ENCODE data around the gene C1QTNF5.

The C1QTNF5 gene

GRCh38 chr11:119342023-119342300, 1.3 kb upstream of the C1QTNF5 start:
- Histone ChIP-seq H2BK5ac (ENCODE audit: low read length) (peak overlapping the region; percentile 45), H2BK12ac (ENCODE audit: low read length) (no peak overlapping the region), H3K18ac (ENCODE audit: low read length) (peak overlapping the region; percentile 77), H3K79me1 (ENCODE audit: low read depth, low read length) (peaks cover 2% of the 10 kb centered on the region), H4K91ac (ENCODE audit: low read depth, low read length, poor library complexity) (no peak overlapping the region), H3K14ac (ENCODE audit: low read length) (peak overlapping the region; percentile 63), H3K4me1 (ENCODE audit: control insufficient read depth in 2 of 2, insufficient read depth in 1 of 2, low read depth in 1 of 2, low read length in 2 of 2) (peaks cover 22 to 33% of the 10 kb centered on the region in 2 donors), H3K9ac (ENCODE audit: low read depth, low read length, poor library complexity) (no peak overlapping the region), H3K9me3 (replicated peaks in 1 of 2; ENCODE audit: control insufficient read depth in 2 of 2, insufficient read depth in 1 of 2, low read depth in 1 of 2, low read length in 2 of 2) (no peaks in the 10 kb centered on the region), H3K27me3 (ENCODE audit: control insufficient read depth in 3 of 3, insufficient read depth in 3 of 3, low read depth in 1 of 3, low read length in 3 of 3) (peaks cover 6 to 64% (median 35%) of the 10 kb centered on the region in 3 experiments), H2BK120ac (ENCODE audit: low read depth, low read length) (no peak overlapping the region), H3K4me2 (ENCODE audit: insufficient read depth, low read length, poor library complexity, severe bottlenecking) (no peak overlapping the region), H2AFZ (ENCODE audit: low read length) (no peak overlapping the region), H3K4ac (ENCODE audit: low read length) (no peak overlapping the region), H3K27ac (replicated peaks; ENCODE audit: low read length) (no peak overlapping the region), H3K4me3 (ENCODE audit: low read length in 2 of 2) (no peak overlapping the region), H3K23ac (ENCODE audit: low read depth, low read length, poor library complexity) (peak overlapping the region; percentile 61), H4K8ac (ENCODE audit: low read depth, low read length) (no peak overlapping the region), H2BK15ac (ENCODE audit: low read length) (peak overlapping the region; percentile 46), H2AK5ac (ENCODE audit: low read depth, low read length) (peak overlapping the region; percentile 91), H3K36me3 (replicated peaks in 1 of 2; ENCODE audit: control insufficient read depth in 2 of 2, insufficient read depth in 2 of 2, low read length in 2 of 2) (peaks cover 2 to 6% of the 10 kb centered on the region in 2 donors)
- no CpG with 5 or more reads among the region's 7 CpGs for WGBS, 2 donors (ENCODE audit: extremely low coverage in 2 of 2, insufficient read length in 2 of 2, insufficient replicate concordance in 1 of 2)
- no peak for DNase-seq (ENCODE audit: low spot score)

DNA sequence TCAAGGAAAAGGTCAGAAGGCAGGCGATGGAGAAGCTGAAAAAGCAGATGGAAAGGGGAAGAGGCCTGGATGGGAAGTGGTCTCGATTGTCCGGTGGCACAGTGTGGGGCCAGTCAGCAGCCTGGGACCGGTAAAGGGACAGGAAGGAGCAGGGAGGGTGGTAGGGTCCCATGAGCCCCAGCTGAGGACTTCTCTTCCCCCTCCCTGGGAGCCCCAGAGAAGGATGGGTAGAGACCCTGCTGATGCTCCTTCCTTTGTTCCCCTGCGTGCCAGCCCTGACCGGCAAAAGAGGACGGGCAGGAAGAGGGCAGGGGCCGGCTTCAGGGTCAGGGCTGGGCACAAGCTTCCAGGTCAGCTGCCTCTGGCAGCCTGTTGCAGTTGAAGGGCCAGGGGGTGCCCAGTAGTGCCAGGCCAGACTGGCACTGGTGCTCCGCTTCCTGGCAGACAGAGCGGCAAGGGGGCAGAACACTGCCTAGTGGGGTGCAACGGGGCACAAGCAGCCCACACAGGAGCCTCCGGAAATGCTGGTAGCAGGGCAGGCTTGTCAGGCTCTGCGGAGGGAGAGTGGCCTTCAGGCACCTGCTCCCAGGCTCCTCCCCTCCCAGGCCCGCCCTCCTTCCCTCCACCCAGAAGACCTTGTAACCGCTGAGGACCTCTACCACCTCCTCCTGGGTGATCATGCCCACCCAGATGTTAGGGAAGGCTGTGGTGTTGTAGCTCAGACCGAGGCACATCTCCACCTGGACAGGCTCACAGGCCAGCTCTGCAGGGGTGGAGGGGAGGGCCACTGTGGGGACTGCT, 739 bp upstream of the C1QTNF5 start:
- WGBS, 2 donors (ENCODE audit: extremely low coverage in 2 of 2, insufficient read length in 2 of 2, insufficient replicate concordance in 1 of 2) = no CpG with 5 or more reads among the region's 16 CpGs

GRCh38 chr11:119339589-119340334, 921 bp downstream of the C1QTNF5 start:
- Histone ChIP-seq H3K4ac (ENCODE audit: low read length) (peak overlapping the region; percentile 69), H2BK15ac (ENCODE audit: low read length) (peak overlapping the region; percentile 98), H3K23ac (ENCODE audit: low read depth, low read length, poor library complexity) (peak overlapping the region; percentile 92), H3K4me3 (ENCODE audit: low read length in 2 of 2) (peak overlapping the region; percentile 40 to 77), H3K9me3 (replicated peaks in 1 of 2; ENCODE audit: control insufficient read depth in 2 of 2, insufficient read depth in 1 of 2, low read depth in 1 of 2, low read length in 2 of 2) (no peaks in the 10 kb centered on the region), H3K14ac (ENCODE audit: low read length) (peak overlapping the region; percentile 56), H4K91ac (ENCODE audit: low read depth, low read length, poor library complexity) (no peak overlapping the region), H4K8ac (ENCODE audit: low read depth, low read length) (no peak overlapping the region), H3K27me3 (ENCODE audit: control insufficient read depth in 3 of 3, insufficient read depth in 3 of 3, low read depth in 1 of 3, low read length in 3 of 3) (peaks cover 6 to 42% (median 32%) of the 10 kb centered on the region in 3 experiments), H2AFZ (ENCODE audit: low read length) (peak overlapping the region; percentile 93), H3K36me3 (replicated peaks in 1 of 2; ENCODE audit: control insufficient read depth in 2 of 2, insufficient read depth in 2 of 2, low read length in 2 of 2) (peaks cover 16% of the 10 kb centered on the region in 2 donors), H3K9ac (ENCODE audit: low read depth, low read length, poor library complexity) (peak overlapping the region; percentile 78), H3K27ac (replicated peaks; ENCODE audit: low read length) (no peak overlapping the region), H2BK12ac (ENCODE audit: low read length) (peak overlapping the region; percentile 1), H3K4me2 (ENCODE audit: insufficient read depth, low read length, poor library complexity, severe bottlenecking) (peak overlapping the region; percentile 89), H3K18ac (ENCODE audit: low read length) (peak overlapping the region; percentile 98), H3K79me1 (ENCODE audit: low read depth, low read length) (peaks cover 18% of the 10 kb centered on the region), H2AK5ac (ENCODE audit: low read depth, low read length) (peak overlapping the region; percentile 98), H2BK120ac (ENCODE audit: low read depth, low read length) (peak overlapping the region; percentile 90), H2BK5ac (ENCODE audit: low read length) (peak overlapping the region; percentile 35), H3K4me1 (ENCODE audit: control insufficient read depth in 2 of 2, insufficient read depth in 1 of 2, low read depth in 1 of 2, low read length in 2 of 2) (peaks cover 32 to 39% of the 10 kb centered on the region in 2 donors)
- peak; percentile 82 for DNase-seq (ENCODE audit: low spot score)
- WGBS, 2 donors (ENCODE audit: extremely low coverage in 2 of 2, insufficient read length in 2 of 2, insufficient replicate concordance in 1 of 2) = no CpG with 5 or more reads among the region's 86 CpGs

More for the DNA sequence above, 739 bp upstream of the C1QTNF5 start:
- Histone ChIP-seq H3K27me3 (ENCODE audit: control insufficient read depth in 3 of 3, insufficient read depth in 3 of 3, low read depth in 1 of 3, low read length in 3 of 3) (peaks cover 6 to 58% (median 35%) of the 10 kb centered on the region in 3 experiments), H3K27ac (replicated peaks; ENCODE audit: low read length) (no peak overlapping the region), H3K4ac (ENCODE audit: low read length) (peak overlapping the region; percentile 18), H3K14ac (ENCODE audit: low read length) (no peak overlapping the region), H2BK15ac (ENCODE audit: low read length) (peak overlapping the region; percentile 91), H3K9me3 (replicated peaks in 1 of 2; ENCODE audit: control insufficient read depth in 2 of 2, insufficient read depth in 1 of 2, low read depth in 1 of 2, low read length in 2 of 2) (no peaks in the 10 kb centered on the region), H2BK120ac (ENCODE audit: low read depth, low read length) (no peak overlapping the region), H3K4me3 (ENCODE audit: low read length in 2 of 2) (no peak overlapping the region), H2AK5ac (ENCODE audit: low read depth, low read length) (peak overlapping the region; percentile 91), H4K8ac (ENCODE audit: low read depth, low read length) (no peak overlapping the region), H3K4me1 (ENCODE audit: control insufficient read depth in 2 of 2, insufficient read depth in 1 of 2, low read depth in 1 of 2, low read length in 2 of 2) (peaks cover 22 to 31% of the 10 kb centered on the region in 2 donors), H4K91ac (ENCODE audit: low read depth, low read length, poor library complexity) (no peak overlapping the region), H3K79me1 (ENCODE audit: low read depth, low read length) (peaks cover 3% of the 10 kb centered on the region), H2BK12ac (ENCODE audit: low read length) (no peak overlapping the region), H3K18ac (ENCODE audit: low read length) (peak overlapping the region; percentile 89), H2AFZ (ENCODE audit: low read length) (peak overlapping the region; percentile 93), H3K9ac (ENCODE audit: low read depth, low read length, poor library complexity) (peak overlapping the region; percentile 24), H3K23ac (ENCODE audit: low read depth, low read length, poor library complexity) (peak overlapping the region; percentile 61), H3K36me3 (replicated peaks in 1 of 2; ENCODE audit: control insufficient read depth in 2 of 2, insufficient read depth in 2 of 2, low read length in 2 of 2) (peaks cover 7 to 11% of the 10 kb centered on the region in 2 donors), H3K4me2 (ENCODE audit: insufficient read depth, low read length, poor library complexity, severe bottlenecking) (no peak overlapping the region), H2BK5ac (ENCODE audit: low read length) (peak overlapping the region; percentile 45)
- no peak for DNase-seq (ENCODE audit: low spot score)
